GM12865 (cell line): ENCODE results near the gene CCDC15.
"Not testable (repeated sequence)": the region's sequence is repeated elsewhere in the genome, so short reads cannot be mapped to it uniquely, and the experiment has no call there.

Experiments
- DNase-seq: peaks from one replicate; pipeline ENCODE4 v3.0.0; 2010; ENCODE audit warnings: low read depth
- H3K4me3 ChIP-seq: 2 replicates; pipeline ENCODE4 v1.5.1; 2011; ENCODE audit warnings: mild to moderate bottlenecking, low read depth, low read length, control low read depth
- CTCF ChIP-seq: IDR thresholded peaks from 2 replicates; pipeline ENCODE4 v1.5.1; 2011; ENCODE audit warnings: low read length, control low read depth, low read depth, inconsistent platforms; ENCODE audit not compliant: insufficient read depth; ENCODE audit errors: missing control alignments

Gene CCDC15

GRCh38 chr11:124950601-124951330, 3.2 kb upstream of the CCDC15 start:
- no peak for TF ChIP-seq CTCF
- H3K4me3 ChIP-seq, result no peak overlapping the region
- DNase-seq, result no peak

GRCh38 chr11:124951341-124951740, 2.7 kb upstream of the CCDC15 start:
- DNase-seq, result no peak
- TF ChIP-seq CTCF, result no peak
- no peak overlapping the region for H3K4me3 ChIP-seq

GRCh38 chr11:124954590-124954955, 571 bp downstream of the CCDC15 start:
- no peak for TF ChIP-seq CTCF
- H3K4me3 ChIP-seq, result peak overlapping the region; percentile 99
- DNase-seq, result no peak

- no peak for TF ChIP-seq CTCF
- peak overlapping the region; percentile 99 for H3K4me3 ChIP-seq
- DNase-seq, result no peak
Measured at GRCh38 chr11:124955035-124955434, 1.0 kb downstream of the CCDC15 start.

- TF ChIP-seq CTCF, result peak; percentile 68
- DNase-seq, result peak; percentile 76
- no peak overlapping the region for H3K4me3 ChIP-seq
Measured at GRCh38 chr11:124961972-124962609, 8.1 kb downstream of the CCDC15 start.

- not testable (repeated sequence) for DNase-seq, H3K4me3 ChIP-seq
Measured at GRCh38 chr11:124968197-124968596, 14.2 kb downstream of the CCDC15 start.

- TF ChIP-seq CTCF, result no peak
- no peak overlapping the region for H3K4me3 ChIP-seq
- no peak for DNase-seq
Measured at GRCh38 chr11:124970925-124971324, 16.9 kb downstream of the CCDC15 start.
